KG1 (cell line): Measurements from ENCODE around the gene TUBA3D.
"Not testable (repeated sequence)": the region's sequence is repeated elsewhere in the genome, so short reads cannot be mapped to it uniquely, and the experiment has no call there.

Experiments
- DNase-seq: peaks from one replicate; lab custom pipeline; 2025; lab: John Stamatoyannopoulos, UW

The TUBA3D gene

GRCh38 chr2:131475831-131476230, at the start of gene TUBA3D:
Gene TUBA3D, plus strand, starts transcription at chr2:131476119. Its CDS starts 81 bp downstream, at chr2:131476200.
- DNase-seq, result no peak

DNA sequence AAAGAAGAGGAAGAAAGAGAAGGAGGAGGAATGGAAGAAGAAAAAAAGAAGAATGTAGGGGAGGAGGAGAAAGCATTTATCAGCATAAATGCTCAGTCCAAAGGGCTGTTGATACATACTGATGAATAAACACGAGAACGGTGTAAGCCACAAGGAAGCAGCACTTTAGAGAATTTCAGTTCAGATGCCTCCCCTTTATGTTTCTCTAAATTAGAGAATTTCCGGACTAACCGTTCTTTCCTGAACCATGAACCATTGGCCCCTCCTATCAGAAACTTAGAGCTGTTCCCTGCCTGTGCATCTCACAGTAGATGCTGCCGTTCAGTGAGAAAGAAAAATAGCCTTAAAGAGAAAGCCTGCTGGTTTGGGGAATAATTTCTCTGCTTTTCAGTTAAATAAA, 49.2 kb upstream of the TUBA3D start:
- no peak for DNase-seq

- DNase-seq, result no peak
Measured at GRCh38 chr2:131431336-131431735, 44.6 kb upstream of the TUBA3D start.

GRCh38 chr2:131440742-131441468, 35.0 kb upstream of the TUBA3D start:
- not testable (repeated sequence) for DNase-seq

DNA sequence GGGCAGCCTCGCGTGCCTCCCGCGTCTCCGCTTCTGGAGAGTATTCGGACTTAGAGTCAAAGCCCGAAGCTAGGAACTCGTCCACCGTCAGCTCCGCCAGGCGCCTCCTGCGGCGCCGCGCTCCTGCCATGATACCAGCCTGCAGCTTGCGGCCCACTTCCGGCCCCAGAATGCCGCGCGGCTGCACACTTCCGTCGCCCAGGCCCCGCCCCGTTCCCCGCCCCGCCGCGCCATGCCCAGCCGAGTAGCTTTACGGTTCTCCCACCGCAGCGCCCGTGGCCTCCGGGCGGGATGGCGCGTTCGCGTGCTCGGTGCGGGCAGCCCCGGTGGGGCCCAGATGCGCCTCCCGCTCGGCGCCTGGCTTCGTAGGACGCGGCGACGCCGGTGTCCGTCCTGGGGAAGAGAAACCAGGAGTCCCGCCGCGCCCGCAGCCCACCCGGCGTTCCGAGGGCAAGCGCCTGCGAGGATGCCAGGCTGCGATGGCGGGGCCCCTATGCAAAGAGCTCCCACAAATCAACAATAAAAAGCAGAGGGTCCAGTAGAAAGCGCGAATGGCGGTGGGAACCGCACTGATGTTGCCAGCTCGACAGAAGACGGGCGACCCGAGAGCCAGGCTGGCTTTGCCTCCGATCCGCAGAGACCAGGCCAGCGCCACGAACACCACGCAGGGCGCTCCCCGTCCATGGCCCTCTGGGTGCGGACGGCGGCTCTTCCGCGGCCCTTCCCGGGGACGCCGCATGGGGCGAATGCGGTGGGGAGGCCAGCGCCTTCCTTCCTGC, 31.0 kb upstream of the TUBA3D start:
- not testable (repeated sequence) for DNase-seq

GRCh38 chr2:131445515-131445797, 30.5 kb upstream of the TUBA3D start:
- not testable (repeated sequence) for DNase-seq

- no peak for DNase-seq
Measured at GRCh38 chr2:131445896-131446295, 30.0 kb upstream of the TUBA3D start.

DNA sequence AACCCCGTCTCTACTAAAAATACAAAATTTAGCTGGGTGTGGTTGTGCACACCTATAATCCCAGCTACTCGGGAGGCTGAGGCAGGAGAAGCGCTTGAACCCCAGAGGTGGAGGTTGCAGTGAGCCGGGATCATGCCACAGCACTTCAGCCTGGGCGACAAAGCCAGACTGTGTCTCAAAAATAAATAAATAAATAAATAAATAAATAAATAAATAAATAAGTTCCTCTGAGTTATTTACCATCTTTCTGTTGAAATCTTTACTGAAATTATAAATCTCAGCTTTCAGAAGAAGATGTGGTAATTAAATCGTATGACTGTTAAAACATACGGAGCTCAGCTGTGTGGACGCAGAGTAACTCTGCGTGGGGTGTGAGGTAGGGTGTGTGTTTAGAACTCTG, 27.9 kb upstream of the TUBA3D start:
- not testable (repeated sequence) for DNase-seq

GRCh38 chr2:131451265-131451949, 24.5 kb upstream of the TUBA3D start:
- not testable (repeated sequence) for DNase-seq

- not testable (repeated sequence) for DNase-seq
Measured at GRCh38 chr2:131454914-131455313, 21.0 kb upstream of the TUBA3D start.

GRCh38 chr2:131467722-131468121, 8.2 kb upstream of the TUBA3D start:
- DNase-seq, result not testable (repeated sequence)

GRCh38 chr2:131470944-131471343, 5.0 kb upstream of the TUBA3D start:
- not testable (repeated sequence) for DNase-seq

DNA sequence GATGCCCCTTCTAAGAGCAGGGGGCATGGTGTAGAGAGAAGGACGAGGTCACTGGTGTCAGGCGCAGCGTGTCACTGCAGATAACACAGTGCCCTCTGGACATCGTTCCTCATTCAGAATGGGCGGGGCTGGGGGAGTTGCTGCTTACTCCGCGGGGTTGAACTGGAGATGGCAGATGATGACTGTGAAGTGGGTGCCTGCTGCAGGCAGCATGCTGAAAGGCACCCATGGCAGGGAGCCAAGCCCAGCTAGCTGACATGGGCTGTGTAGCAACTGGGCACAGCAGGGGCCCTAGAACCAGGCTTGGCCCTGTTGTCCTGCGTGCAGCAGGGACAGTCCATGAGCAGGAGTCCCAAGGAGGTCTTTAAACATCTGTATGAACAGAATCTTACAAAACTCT, 4.3 kb upstream of the TUBA3D start:
- DNase-seq, result not testable (repeated sequence)

- not testable (repeated sequence) for DNase-seq
Measured at GRCh38 chr2:131473266-131473665, 2.7 kb upstream of the TUBA3D start.

DNA sequence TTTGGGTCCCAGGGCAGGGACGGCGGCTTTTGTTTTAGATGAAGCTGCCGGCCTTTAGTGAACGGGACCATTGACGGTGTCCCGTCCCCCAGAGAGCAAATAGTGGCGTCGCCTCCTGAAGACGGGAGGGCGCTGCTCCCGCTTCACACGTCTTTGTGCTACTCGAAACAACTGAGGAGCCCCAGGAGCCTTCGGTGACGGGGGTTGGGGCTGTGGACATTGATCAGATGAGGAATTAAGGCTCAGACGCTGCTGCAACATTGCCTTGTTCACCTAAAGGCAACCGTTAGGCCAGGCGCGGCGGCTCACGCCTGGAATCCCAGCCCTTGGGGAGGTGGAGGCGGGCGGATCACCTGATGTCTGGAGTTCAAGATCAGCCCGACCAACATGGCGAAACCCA, 444 bp downstream of the TUBA3D start:
- not testable (repeated sequence) for DNase-seq

- not testable (repeated sequence) for DNase-seq
Measured at GRCh38 chr2:131477227-131477626, 1.3 kb downstream of the TUBA3D start.

- DNase-seq, result not testable (repeated sequence)
Measured at GRCh38 chr2:131478074-131478849, 2.3 kb downstream of the TUBA3D start.

DNA sequence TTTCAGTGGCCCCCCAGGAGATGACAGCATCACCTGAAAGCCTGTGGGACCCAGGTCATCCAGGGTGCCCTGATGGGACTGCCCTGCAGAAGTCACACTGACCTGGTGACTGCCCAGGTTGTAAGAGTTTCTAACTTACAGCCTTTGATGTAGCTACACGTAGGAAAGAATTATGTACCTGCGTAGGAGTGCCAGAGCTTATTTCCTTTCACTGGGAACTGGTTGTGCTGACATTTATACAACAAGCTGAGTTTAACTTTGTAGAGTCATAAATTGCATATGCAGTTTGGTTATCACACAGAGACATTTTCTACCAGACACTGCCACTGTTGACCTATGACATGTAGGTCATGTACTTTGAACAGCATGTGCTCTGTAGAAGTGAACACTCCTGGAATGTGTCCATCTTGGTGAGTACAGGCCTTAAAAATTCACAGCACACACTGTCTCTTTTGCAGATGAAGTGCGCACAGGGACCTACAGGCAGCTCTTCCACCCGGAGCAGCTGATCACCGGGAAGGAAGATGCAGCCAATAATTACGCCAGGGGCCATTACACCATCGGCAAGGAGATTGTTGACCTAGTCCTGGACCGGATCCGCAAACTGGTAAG, 3.0 kb downstream of the TUBA3D start:
- not testable (repeated sequence) for DNase-seq

- not testable (repeated sequence) for DNase-seq
Measured at GRCh38 chr2:131480351-131480750, 4.4 kb downstream of the TUBA3D start.

GRCh38 chr2:131482506-131483155, 6.7 kb downstream of the TUBA3D start:
- DNase-seq, result not testable (repeated sequence)
